DMS 273 (cell line): ENCODE data around the gene JSRP1.

Experiments
- DNase-seq: peaks from one replicate; lab custom pipeline; 2025; ENCODE audit not compliant: unreplicated experiment; lab: John Stamatoyannopoulos, UW

Gene JSRP1

GRCh38 chr19:2255982-2256685, at the start of gene JSRP1:
JSRP1 (minus strand) TSS chr19:2256417; CDS start chr19:2255314, 1,103 bp downstream.
- no peak for DNase-seq

GRCh38 chr19:2305452-2306280, 49.4 kb upstream of the JSRP1 start:
- DNase-seq = no peak

GRCh38 chr19:2303211-2303798, 47.1 kb upstream of the JSRP1 start:
- DNase-seq = no peak

- DNase-seq = peak; percentile 60
Observed at GRCh38 chr19:2302319-2303210, 46.3 kb upstream of the JSRP1 start.

- no peak for DNase-seq
Observed at GRCh38 chr19:2300533-2300932, 44.3 kb upstream of the JSRP1 start.

GRCh38 chr19:2296141-2296540, 39.9 kb upstream of the JSRP1 start:
- no peak for DNase-seq

- DNase-seq = peak; percentile 83
Observed at GRCh38 chr19:2294687-2295335, 38.6 kb upstream of the JSRP1 start.

- DNase-seq = peak; percentile 77
Observed at GRCh38 chr19:2291185-2291751, 35.1 kb upstream of the JSRP1 start.

- DNase-seq = peak; percentile 69
Observed at GRCh38 chr19:2290441-2291184, 34.4 kb upstream of the JSRP1 start.

GRCh38 chr19:2289714-2290435, 33.7 kb upstream of the JSRP1 start:
- peak; percentile 49 for DNase-seq

GRCh38 chr19:2288818-2289713, 32.8 kb upstream of the JSRP1 start:
- DNase-seq = no peak

GRCh38 chr19:2288338-2288817, 32.2 kb upstream of the JSRP1 start:
- DNase-seq = no peak

GRCh38 chr19:2287585-2288337, 31.5 kb upstream of the JSRP1 start:
- no peak for DNase-seq

- DNase-seq = no peak
Observed at GRCh38 chr19:2286402-2287140, 30.4 kb upstream of the JSRP1 start.

GRCh38 chr19:2283835-2284507, 27.8 kb upstream of the JSRP1 start:
- DNase-seq = no peak

- DNase-seq = no peak
Observed at GRCh38 chr19:2282862-2283237, 26.6 kb upstream of the JSRP1 start.
